ENCODE data around the gene PANK1. TPM values are rescaled to one million over a fixed set of nuclear protein-coding genes. Genes with fewer than 3 reads are reported as not detected.
"Not testable (repeated sequence)": the region's sequence is repeated elsewhere in the genome, so short reads cannot be mapped to it uniquely, and the experiment has no call there.

Gene PANK1
- total RNA-seq, 1 donor from 2014 or later = 16.7 TPM

GRCh38 chr10:89624020-89624419 is 21.0 kb downstream of the PANK1 start:
- no peak overlapping the region for H3K27ac Mint-ChIP-seq (ENCODE audit: unreplicated experiment)
- H3K4me3 Mint-ChIP-seq (ENCODE audit: unreplicated experiment) = no peak overlapping the region
- no peak for TF ChIP-seq CTCF (IDR thresholded peaks at IDR 0.05; ENCODE audit: partially characterized antibody, unreplicated experiment)
- DNase-seq = no peak
- peaks cover 2% of the 10 kb centered on the region for H3K27me3 Mint-ChIP-seq (ENCODE audit: unreplicated experiment)
- peaks cover 4% of the 10 kb centered on the region for H3K9me3 Mint-ChIP-seq (ENCODE audit: unreplicated experiment)
- peaks cover 4% of the 10 kb centered on the region for H3K4me1 Mint-ChIP-seq (ENCODE audit: low read depth, unreplicated experiment)
- peaks cover 4% of the 10 kb centered on the region for H3K36me3 Mint-ChIP-seq (ENCODE audit: unreplicated experiment)

- no peak for DNase-seq
- Mint-ChIP-seq H3K4me1 (ENCODE audit: low read depth, unreplicated experiment) (peaks cover 4% of the 10 kb centered on the region), H3K36me3 (ENCODE audit: unreplicated experiment) (peaks cover 10% of the 10 kb centered on the region), H3K27ac (ENCODE audit: unreplicated experiment) (no peak overlapping the region), H3K4me3 (ENCODE audit: unreplicated experiment) (no peak overlapping the region), H3K9me3 (ENCODE audit: unreplicated experiment) (peaks cover 4% of the 10 kb centered on the region), H3K27me3 (ENCODE audit: unreplicated experiment) (peaks cover 2% of the 10 kb centered on the region)
- no peak for TF ChIP-seq CTCF (IDR thresholded peaks at IDR 0.05; ENCODE audit: partially characterized antibody, unreplicated experiment)
Measured at GRCh38 chr10:89622151-89622550, 22.9 kb downstream of the PANK1 start.

GRCh38 chr10:89621438-89621837 is 23.6 kb downstream of the PANK1 start:
- Mint-ChIP-seq H3K27ac (ENCODE audit: unreplicated experiment) (no peak overlapping the region), H3K36me3 (ENCODE audit: unreplicated experiment) (peaks cover 10% of the 10 kb centered on the region), H3K9me3 (ENCODE audit: unreplicated experiment) (peaks cover 4% of the 10 kb centered on the region), H3K4me1 (ENCODE audit: low read depth, unreplicated experiment) (peaks cover 4% of the 10 kb centered on the region), H3K4me3 (ENCODE audit: unreplicated experiment) (no peak overlapping the region), H3K27me3 (ENCODE audit: unreplicated experiment) (peaks cover 2% of the 10 kb centered on the region)
- no peak for TF ChIP-seq CTCF (IDR thresholded peaks at IDR 0.05; ENCODE audit: partially characterized antibody, unreplicated experiment)
- DNase-seq = no peak

GRCh38 chr10:89620296-89620695 is 24.7 kb downstream of the PANK1 start:
- H3K9me3 Mint-ChIP-seq (ENCODE audit: unreplicated experiment); H3K27me3 Mint-ChIP-seq (ENCODE audit: unreplicated experiment); H3K4me3 Mint-ChIP-seq (ENCODE audit: unreplicated experiment); H3K27ac Mint-ChIP-seq (ENCODE audit: unreplicated experiment); H3K4me1 Mint-ChIP-seq (ENCODE audit: low read depth, unreplicated experiment): not testable (repeated sequence)
- peak; percentile 27 for DNase-seq
- H3K36me3 Mint-ChIP-seq (ENCODE audit: unreplicated experiment) = peaks cover 10% of the 10 kb centered on the region

GRCh38 chr10:89615824-89616223 is 29.2 kb downstream of the PANK1 start:
- H3K9me3 Mint-ChIP-seq (ENCODE audit: unreplicated experiment) = no peaks in the 10 kb centered on the region
- H3K36me3 Mint-ChIP-seq (ENCODE audit: unreplicated experiment) = peaks cover 10% of the 10 kb centered on the region
- H3K4me1 Mint-ChIP-seq (ENCODE audit: low read depth, unreplicated experiment) = no peaks in the 10 kb centered on the region
- DNase-seq = no peak
- H3K4me3 Mint-ChIP-seq (ENCODE audit: unreplicated experiment) = no peak overlapping the region
- H3K27ac Mint-ChIP-seq (ENCODE audit: unreplicated experiment) = no peak overlapping the region
- peaks cover 2% of the 10 kb centered on the region for H3K27me3 Mint-ChIP-seq (ENCODE audit: unreplicated experiment)
- no peak for TF ChIP-seq CTCF (IDR thresholded peaks at IDR 0.05; ENCODE audit: partially characterized antibody, unreplicated experiment)

GRCh38 chr10:89615112-89615511 is 29.9 kb downstream of the PANK1 start:
- TF ChIP-seq CTCF (IDR thresholded peaks at IDR 0.05; ENCODE audit: partially characterized antibody, unreplicated experiment) = no peak
- Mint-ChIP-seq H3K27me3 (ENCODE audit: unreplicated experiment) (no peaks in the 10 kb centered on the region), H3K4me3 (ENCODE audit: unreplicated experiment) (no peak overlapping the region), H3K9me3 (ENCODE audit: unreplicated experiment) (no peaks in the 10 kb centered on the region), H3K27ac (ENCODE audit: unreplicated experiment) (no peak overlapping the region), H3K36me3 (ENCODE audit: unreplicated experiment) (peaks cover 6% of the 10 kb centered on the region), H3K4me1 (ENCODE audit: low read depth, unreplicated experiment) (no peaks in the 10 kb centered on the region)
- no peak for DNase-seq

All from glutamatergic neuron (in vitro differentiated cells).